Dedifferentiated amniotic fluid mesenchymal stem cell (primary cell): Measurements from ENCODE around the gene FKBP10.
"Not testable (repeated sequence)": the region's sequence is repeated elsewhere in the genome, so short reads cannot be mapped to it uniquely, and the experiment has no call there.

ENCODE experiments used
- DNase-seq: peaks from one replicate; pipeline ENCODE4 v3.0.0-alpha.2; 2016; ENCODE audit errors: extremely low spot score

The FKBP10 gene

GRCh38 chr17:41812381-41813151 is at the start of gene FKBP10:
FKBP10 (plus strand) TSS chr17:41813004; CDS start chr17:41813035, 31 bp downstream.
- peak; percentile 84 for DNase-seq

GRCh38 chr17:41763327-41763726 is 49.5 kb upstream of the FKBP10 start:
- no peak for DNase-seq

GRCh38 chr17:41766135-41766534 is 46.7 kb upstream of the FKBP10 start:
- DNase-seq, result no peak

GRCh38 chr17:41767324-41768042 is 45.3 kb upstream of the FKBP10 start:
- DNase-seq, result no peak

- no peak for DNase-seq
These were observed 44.0 kb upstream of the FKBP10 start for GRCh38 chr17:41768682-41769288.

- no peak for DNase-seq
These were observed 43.4 kb upstream of the FKBP10 start for GRCh38 chr17:41769346-41769862.

GRCh38 chr17:41769985-41770384 is 42.8 kb upstream of the FKBP10 start:
- no peak for DNase-seq

GRCh38 chr17:41771389-41772206 is 41.2 kb upstream of the FKBP10 start:
- no peak for DNase-seq

- DNase-seq, result no peak
These were observed 40.6 kb upstream of the FKBP10 start for GRCh38 chr17:41772218-41772585.

- DNase-seq, result no peak
These were observed 40.1 kb upstream of the FKBP10 start for GRCh38 chr17:41772586-41773189.

GRCh38 chr17:41773190-41773588 is 39.6 kb upstream of the FKBP10 start:
- DNase-seq, result no peak

GRCh38 chr17:41773731-41774193 is 39.0 kb upstream of the FKBP10 start:
- DNase-seq, result no peak

GRCh38 chr17:41775394-41776226 is 37.2 kb upstream of the FKBP10 start:
- DNase-seq, result no peak

GRCh38 chr17:41776262-41776900 is 36.4 kb upstream of the FKBP10 start:
- not testable (repeated sequence) for DNase-seq

GRCh38 chr17:41777157-41777573 is 35.6 kb upstream of the FKBP10 start:
- DNase-seq, result no peak

GRCh38 chr17:41777574-41778188 is 35.1 kb upstream of the FKBP10 start:
- peak; percentile 68 for DNase-seq

- DNase-seq, result no peak
These were observed 32.9 kb upstream of the FKBP10 start for GRCh38 chr17:41779954-41780353.

GRCh38 chr17:41781404-41782110 is 31.2 kb upstream of the FKBP10 start:
- no peak for DNase-seq

GRCh38 chr17:41782142-41782541 is 30.7 kb upstream of the FKBP10 start:
- no peak for DNase-seq
